ENCODE results near the gene RNU11.

RNU11 gene

GRCh38 chr1:28606771-28607170 is 41.6 kb upstream of the RNU11 start:
- H3K4me3 ChIP-seq (ENCODE audit: low read depth in 1 of 2, low read length in 1 of 2) = no peak overlapping the region
- no peak overlapping the region for H3K27ac ChIP-seq
- H3K36me3 ChIP-seq = peaks cover 96% of the 10 kb centered on the region
- no peaks in the 10 kb centered on the region for H3K9me3 ChIP-seq
- H3K4me1 ChIP-seq (ENCODE audit: control insufficient read depth in 1 of 2, insufficient read depth in 1 of 2, low read depth in 1 of 2, low read length in 1 of 2) = no peaks in the 10 kb centered on the region
- TF ChIP-seq CTCF (IDR thresholded peaks at IDR 0.05) = no peak
- no peaks in the 10 kb centered on the region for H3K27me3 ChIP-seq

- H3K4me1 ChIP-seq (ENCODE audit: control insufficient read depth in 1 of 2, insufficient read depth in 1 of 2, low read depth in 1 of 2, low read length in 1 of 2) = no peaks in the 10 kb centered on the region
- no peaks in the 10 kb centered on the region for H3K27me3 ChIP-seq
- peaks cover 98% of the 10 kb centered on the region for H3K36me3 ChIP-seq
- no peaks in the 10 kb centered on the region for H3K9me3 ChIP-seq
- no peak overlapping the region for H3K27ac ChIP-seq
- no peak for TF ChIP-seq CTCF (IDR thresholded peaks at IDR 0.05)
- H3K4me3 ChIP-seq (ENCODE audit: low read depth in 1 of 2, low read length in 1 of 2) = no peak overlapping the region
Observed at GRCh38 chr1:28613175-28613574, 35.2 kb upstream of the RNU11 start.

GRCh38 chr1:28631713-28632112 is 16.7 kb upstream of the RNU11 start:
- Histone ChIP-seq H3K4me3 (ENCODE audit: low read depth in 1 of 2, low read length in 1 of 2) (no peak overlapping the region), H3K4me1 (ENCODE audit: control insufficient read depth in 1 of 2, insufficient read depth in 1 of 2, low read depth in 1 of 2, low read length in 1 of 2) (no peaks in the 10 kb centered on the region), H3K9me3 (no peaks in the 10 kb centered on the region), H3K36me3 (no peaks in the 10 kb centered on the region), H3K27me3 (no peaks in the 10 kb centered on the region), H3K27ac (no peak overlapping the region)
- TF ChIP-seq CTCF (IDR thresholded peaks at IDR 0.05) = no peak

GRCh38 chr1:28632560-28632959 is 15.8 kb upstream of the RNU11 start:
- H3K27ac ChIP-seq = no peak overlapping the region
- no peaks in the 10 kb centered on the region for H3K36me3 ChIP-seq
- no peaks in the 10 kb centered on the region for H3K9me3 ChIP-seq
- no peaks in the 10 kb centered on the region for H3K4me1 ChIP-seq (ENCODE audit: control insufficient read depth in 1 of 2, insufficient read depth in 1 of 2, low read depth in 1 of 2, low read length in 1 of 2)
- no peak overlapping the region for H3K4me3 ChIP-seq (ENCODE audit: low read depth in 1 of 2, low read length in 1 of 2)
- no peaks in the 10 kb centered on the region for H3K27me3 ChIP-seq
- TF ChIP-seq CTCF (IDR thresholded peaks at IDR 0.05) = no peak

GRCh38 chr1:28640766-28641165 is 7.6 kb upstream of the RNU11 start:
- Histone ChIP-seq H3K36me3 (no peaks in the 10 kb centered on the region), H3K4me3 (ENCODE audit: low read depth in 1 of 2, low read length in 1 of 2) (no peak overlapping the region), H3K9me3 (no peaks in the 10 kb centered on the region), H3K27ac (no peak overlapping the region), H3K4me1 (ENCODE audit: control insufficient read depth in 1 of 2, insufficient read depth in 1 of 2, low read depth in 1 of 2, low read length in 1 of 2) (peaks cover 30 to 37% of the 10 kb centered on the region in 2 experiments), H3K27me3 (no peaks in the 10 kb centered on the region)
- TF ChIP-seq CTCF (IDR thresholded peaks at IDR 0.05) = no peak

All from neutrophil (primary cell).